Measurements from ENCODE around the gene INSYN2B.

- no peak for TF ChIP-seq SUZ12 (IDR thresholded peaks at IDR 0.05)
- TF ChIP-seq TARDBP (IDR thresholded peaks at IDR 0.05) = no peak
- no peak for TF ChIP-seq FOXA1 (IDR thresholded peaks at IDR 0.05)
Observed at GRCh38 chr5:170006021-170006420, 25.7 kb upstream of the INSYN2B start.
